ENCODE measurements around the gene MTG2. TPM values are rescaled to one million over a fixed set of nuclear protein-coding genes. Genes with fewer than 3 reads are reported as not detected.

Gene MTG2
- total and polyA plus RNA-seq, 10 of the 15 experiments (the other 5 are each of a cell fraction or from before 2014, with no cell fraction given), result 6.2 to 52.4 (median 34.3) TPM

- DNase-seq (ENCODE audit: low read depth, low spot score) (peak; percentile 95), FAIRE-seq (peak; percentile 96), ATAC-seq (peak; percentile 99)
- H2AFZ ChIP-seq (ENCODE audit: control insufficient read depth, low read depth, low read length), result peak within 1 kb of the TSS; percentile 88
- ChIA-PET CTCF (interaction anchor here (0.5 kb wide), 1 partner anchor 134 kb away, joined by 4 read pairs; no protein-coding TSS in a partner anchor), POLR2A (no interaction called here), RAD21 (ENCODE audit: unreplicated experiment) (no interaction called here), SMC1A (ENCODE audit: uncharacterized antibody, unreplicated experiment) (no interaction called here)
- in situ Hi-C loops (cut with MboI) (no loop called here), intact Hi-C loops (cut with micrococcal nuclease; ENCODE audit: unreplicated experiment) (no loop called here)
- H3K36me3 ChIP-seq (ENCODE audit: control insufficient read depth in 2 of 2, insufficient read depth in 2 of 2, low read length in 1 of 2), result no peaks in the 10 kb centered on the region; a peak in 1 of 4 replicates
- 3% methylated on average over 35 of the region's 55 CpGs for WGBS (ENCODE audit: insufficient coverage, insufficient replicate concordance, low lambda C conversion rate, missing lambda C conversion rate)
- H4K20me1 ChIP-seq (ENCODE audit: control insufficient read depth, insufficient read depth), result no peaks in the 10 kb centered on the region; the same call in 1 of the 2 replicates
- H3K4me3 ChIP-seq, result peak within 1 kb of the TSS; percentile 84
- H3K27me3 ChIP-seq (replicated peaks in 1 of 2; ENCODE audit: control insufficient read depth in 2 of 2, insufficient read depth in 2 of 2, low read length in 1 of 2), result no peaks in the 10 kb centered on the region
- peaks cover 12% of the 10 kb centered on the region for H3K4me1 ChIP-seq (ENCODE audit: control insufficient read depth, insufficient read depth, low read length)
- peaks cover 18% of the 10 kb centered on the region for H3K79me2 ChIP-seq (ENCODE audit: control insufficient read depth, insufficient read depth, low read length)
- peak within 1 kb of the TSS; percentile 59; the same call in 1 of the 2 replicates for H3K27ac ChIP-seq (ENCODE audit: control insufficient read depth, insufficient read depth)
- H3K4me2 ChIP-seq (ENCODE audit: control insufficient read depth, insufficient read depth), result peak within 1 kb of the TSS; percentile 93
- H3K9ac ChIP-seq (ENCODE audit: control insufficient read depth, insufficient read depth, low read length), result peak within 1 kb of the TSS; percentile 66
- H3K9me3 ChIP-seq (replicated peaks; ENCODE audit: control insufficient read depth, insufficient read depth, low read length), result no peaks in the 10 kb centered on the region; the same call in 2 of the 3 replicates
- BruUV-seq (replicated peaks), result no TSS peak
- TF ChIP-seq WRNIP1 (IDR thresholded peaks at IDR 0.05; ENCODE audit: borderline replicate concordance, low read depth, low read length) (peak; percentile 74; the same call in 1 of the 2 replicates), KLF5 (IDR thresholded peaks at IDR 0.05; ENCODE audit: partially characterized antibody) (peak; percentile 90), RCOR1 (conservative IDR thresholded peaks at IDR 0.05; ENCODE audit: low read depth, low read length) (no peak), BHLHE40 (IDR thresholded peaks at IDR 0.05; ENCODE audit: borderline replicate concordance in 1 of 2, low read depth in 2 of 2, low read length in 1 of 2) (peak in 1 of 2 experiments; percentile 72; a peak in 2 of 4 replicates), ASH2L (IDR thresholded peaks at IDR 0.05; ENCODE audit: borderline replicate concordance, low read depth) (no peak), ZNF207 (IDR thresholded peaks at IDR 0.05; ENCODE audit: borderline replicate concordance) (peak; percentile 40; the same call in 1 of the 2 replicates), CHD1 (IDR thresholded peaks at IDR 0.05; ENCODE audit: low read depth, low read length) (no peak), SPI1 (IDR thresholded peaks at IDR 0.05; ENCODE audit: borderline replicate concordance, insufficient read depth, low read depth, low read length) (peak; percentile 40; the same call in 1 of the 2 replicates), ZNF24 (IDR thresholded peaks at IDR 0.05) (no peak), ELK1 (IDR thresholded peaks at IDR 0.05; ENCODE audit: low read depth, low read length) (peak; percentile 52; the same call in 1 of the 2 replicates), RAD21 (IDR thresholded peaks at IDR 0.05; ENCODE audit: insufficient read depth, low read depth, low read length) (no peak), EED (IDR thresholded peaks at IDR 0.05; ENCODE audit: low read depth) (no peak), PRDM15 (CRISPR knock-in tag; IDR thresholded peaks at IDR 0.05) (no peak), GABPA (IDR thresholded peaks at IDR 0.05; ENCODE audit: low read depth) (peak; percentile 65), JUND (IDR thresholded peaks at IDR 0.05; ENCODE audit: low read depth, low read length) (no peak), PKNOX1 (IDR thresholded peaks at IDR 0.05) (peak; percentile 99)
These were observed 55.2 kb downstream of the MTG2 start, which contains the start of gene OSBPL2 for GRCh38 chr20:62237801-62238568. Gene OSBPL2 (plus strand): TSS chr20:62238521. CDS start chr20:62256185, 17,664 bp downstream.

All from GM12878 (cell line).